ENCODE measurements around the gene MIPEP.

DNA sequence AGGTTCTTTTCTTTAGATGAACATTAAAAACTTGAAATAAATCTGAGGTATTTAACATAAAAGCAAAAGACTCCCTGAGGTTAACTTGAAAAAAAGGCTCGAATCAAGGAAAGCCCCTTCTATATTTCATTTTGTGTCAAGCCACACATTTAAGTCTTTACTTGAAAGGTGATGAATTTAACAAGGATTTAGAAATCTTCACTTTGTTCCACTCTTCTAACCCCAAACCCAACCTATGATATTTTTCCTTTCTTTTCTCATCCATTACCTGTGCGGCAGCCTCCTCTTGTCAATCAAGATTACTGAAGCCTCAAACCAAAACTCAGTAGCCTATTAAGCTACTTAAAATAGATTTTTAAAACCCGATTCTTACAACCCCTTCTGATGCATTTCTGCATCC is 33.8 kb downstream of the MIPEP start:
- TF ChIP-seq POLR2A (IDR thresholded peaks at IDR 0.05; ENCODE audit: low read depth, low read length) = no peak
- TF ChIP-seq POLR2AphosphoS5 (IDR thresholded peaks at IDR 0.05; ENCODE audit: low read depth, low read length) = no peak
- no peak for TF ChIP-seq TAF1 (IDR thresholded peaks at IDR 0.05; ENCODE audit: borderline replicate concordance, low read depth, low read length)

Measured in GM12892 (cell line).